GM03348 (cell line): ENCODE results near the gene PRKCA.
A peak's percentile ranks its signal among the peaks of the same experiment; 100 is the strongest.
"Not testable (repeated sequence)": the region's sequence is repeated elsewhere in the genome, so short reads cannot be mapped to it uniquely, and the experiment has no call there.

Experiments used
- DNase-seq: peaks from one replicate; pipeline ENCODE4 v3.0.0; 2012; ENCODE audit warnings: low spot score

PRKCA gene

GRCh38 chr17:66715745-66716156, 413.3 kb downstream of the PRKCA start:
- DNase-seq, result peak; percentile 73

GRCh38 chr17:66716236-66717026, 414.0 kb downstream of the PRKCA start:
- DNase-seq, result no peak

- no peak for DNase-seq
These were observed 415.2 kb downstream of the PRKCA start for GRCh38 chr17:66717641-66718058.

DNA sequence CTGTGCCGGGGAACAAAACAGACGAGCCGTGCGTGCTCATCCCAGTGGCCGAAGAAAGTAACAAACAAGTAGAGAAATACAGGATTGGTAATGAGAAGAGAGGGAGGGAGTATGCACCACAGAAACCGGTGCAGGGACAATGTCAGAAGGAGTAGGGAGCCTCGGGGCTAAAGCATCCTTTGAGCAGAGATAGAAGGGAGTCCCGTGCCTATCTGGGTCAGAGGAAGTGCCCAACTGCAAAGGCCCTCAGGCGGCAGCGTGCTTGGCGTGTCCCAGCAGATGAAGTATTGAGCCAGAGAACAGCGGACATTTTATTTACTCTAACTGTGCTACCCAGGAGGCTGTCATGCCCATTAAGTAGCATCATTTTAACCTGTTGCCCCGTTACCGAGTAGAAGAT, 417.6 kb downstream of the PRKCA start:
- no peak for DNase-seq

- DNase-seq, result no peak
These were observed 418.2 kb downstream of the PRKCA start for GRCh38 chr17:66720567-66720966.

GRCh38 chr17:66722341-66722740, 419.9 kb downstream of the PRKCA start:
- DNase-seq, result no peak

DNA sequence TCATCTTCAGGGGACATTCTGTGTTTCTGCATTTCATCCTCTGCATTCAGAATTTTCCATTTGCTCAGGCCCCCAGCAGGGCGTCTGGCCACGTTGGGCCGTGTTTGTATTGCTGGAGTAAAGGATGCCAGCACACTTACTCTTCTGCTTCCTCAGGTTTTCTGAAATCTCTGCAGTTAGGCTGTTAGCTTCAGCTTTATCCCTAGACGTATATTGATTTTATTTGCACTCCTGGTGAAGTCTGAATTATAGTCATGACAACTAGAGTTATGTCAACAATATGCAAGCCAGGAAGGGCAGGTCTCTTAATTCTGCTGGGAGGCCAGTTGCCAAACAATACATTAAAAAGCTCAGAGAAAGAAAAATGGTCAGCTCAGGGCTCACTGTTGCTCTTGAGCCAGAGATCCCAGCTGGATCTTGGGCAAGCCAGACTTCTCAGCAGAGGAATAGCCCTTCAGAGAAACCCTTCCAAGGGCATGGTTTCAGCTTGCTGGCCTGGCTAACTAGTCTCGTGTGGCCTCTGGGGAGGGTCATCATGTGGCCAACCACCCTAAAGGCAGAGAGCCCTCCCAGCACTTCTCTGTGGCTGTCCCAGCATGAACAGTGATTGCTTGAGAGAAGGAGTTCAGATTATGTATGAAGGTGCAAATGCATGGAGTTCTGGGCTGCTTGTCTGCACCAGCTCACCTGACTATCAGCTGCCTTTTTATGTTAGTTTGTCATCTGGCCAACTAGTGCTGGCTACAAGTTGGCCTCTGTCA, 422.3 kb downstream of the PRKCA start:
- peak; percentile 44 for DNase-seq

DNA sequence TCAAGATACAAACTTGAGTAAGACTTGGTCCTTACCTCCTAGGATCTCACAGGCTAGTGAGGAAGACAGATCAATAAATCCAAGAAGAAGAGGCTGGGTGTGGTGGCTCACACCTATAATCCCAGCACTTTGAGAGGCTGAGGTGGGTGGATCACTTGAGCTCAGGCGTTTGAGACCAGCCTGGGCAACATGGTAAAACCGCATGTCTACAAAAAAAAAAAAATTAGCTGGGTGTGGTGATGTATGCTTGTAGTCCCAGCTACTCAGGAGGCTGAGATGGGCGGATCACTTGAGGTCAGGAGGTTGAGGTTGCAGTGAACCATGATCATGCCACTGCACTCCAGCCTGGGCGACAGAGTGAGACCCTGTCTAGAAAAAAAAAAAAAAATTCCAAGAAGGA, 423.0 kb downstream of the PRKCA start:
- DNase-seq, result not testable (repeated sequence)

GRCh38 chr17:66725956-66726355, 423.5 kb downstream of the PRKCA start:
- no peak for DNase-seq

GRCh38 chr17:66726371-66726770, 424.0 kb downstream of the PRKCA start:
- DNase-seq, result no peak

GRCh38 chr17:66726846-66727245, 424.4 kb downstream of the PRKCA start:
- no peak for DNase-seq

DNA sequence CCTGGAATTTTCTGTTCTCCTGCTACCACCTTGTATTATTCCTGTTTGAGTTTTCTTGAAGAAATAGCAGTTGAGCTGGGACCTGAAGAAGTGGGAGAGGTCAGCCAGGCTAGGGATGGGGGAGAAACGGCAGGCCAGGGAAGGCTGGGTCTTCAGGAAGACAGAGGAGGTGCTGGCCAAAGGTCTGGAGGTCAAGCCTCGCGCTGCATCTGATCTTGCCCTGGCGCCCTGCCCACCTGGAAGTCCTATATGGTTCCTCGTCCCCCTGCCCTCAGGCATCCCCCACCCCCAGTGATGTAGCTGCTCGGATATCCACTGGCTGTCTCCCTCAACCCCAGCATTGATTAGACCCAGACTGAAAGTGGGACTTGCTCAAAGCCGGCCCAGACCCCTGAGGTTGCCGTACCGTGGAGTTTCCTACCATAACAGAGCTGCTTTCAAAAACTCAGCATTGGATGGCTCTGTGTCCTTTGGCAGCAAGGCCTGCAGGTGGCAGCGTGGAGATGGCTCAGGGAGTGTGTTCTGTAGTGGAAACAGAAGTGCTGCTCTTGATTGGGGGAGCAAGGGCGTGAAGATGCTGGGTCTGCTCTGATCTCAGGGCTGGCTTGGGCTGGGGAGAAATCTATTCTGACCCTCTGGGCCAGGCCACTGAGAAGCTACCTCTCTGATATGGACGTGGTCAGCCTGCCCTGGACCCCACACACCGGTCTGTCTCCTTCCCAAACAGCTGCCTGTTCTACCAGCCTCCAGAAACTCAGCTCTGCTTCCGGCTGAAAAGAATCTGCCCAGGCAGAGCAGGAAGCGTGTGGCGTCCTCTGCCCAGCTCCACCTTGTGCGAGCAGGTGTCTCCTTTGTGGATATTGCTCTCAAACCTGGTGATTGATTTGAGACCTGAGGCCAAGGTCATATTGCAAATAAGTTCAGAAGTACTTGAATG, 425.5 kb downstream of the PRKCA start:
- DNase-seq, result peak; percentile 79

DNA sequence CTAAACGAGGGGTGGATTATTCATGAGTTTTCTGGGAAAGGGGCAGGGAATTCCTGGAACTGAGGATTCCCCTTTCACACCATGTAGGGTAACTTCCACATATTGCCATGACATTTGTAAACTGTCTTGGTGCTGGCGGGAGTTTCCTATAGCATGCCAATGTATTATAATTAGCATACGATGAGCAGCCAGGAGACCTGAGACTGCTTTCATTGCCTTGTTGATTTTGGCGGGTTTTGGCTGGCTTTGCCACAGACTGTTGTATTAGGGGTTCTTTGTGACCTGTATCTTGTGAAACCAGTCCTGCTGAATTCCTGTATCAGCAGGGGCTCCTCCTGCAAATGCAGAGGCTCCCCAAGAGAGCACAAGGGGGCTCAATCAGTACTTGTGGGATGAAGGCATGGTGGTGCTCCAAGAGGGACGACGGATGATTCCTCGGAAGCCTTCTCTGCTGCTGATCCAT, 428.1 kb downstream of the PRKCA start:
- no peak for DNase-seq

DNA sequence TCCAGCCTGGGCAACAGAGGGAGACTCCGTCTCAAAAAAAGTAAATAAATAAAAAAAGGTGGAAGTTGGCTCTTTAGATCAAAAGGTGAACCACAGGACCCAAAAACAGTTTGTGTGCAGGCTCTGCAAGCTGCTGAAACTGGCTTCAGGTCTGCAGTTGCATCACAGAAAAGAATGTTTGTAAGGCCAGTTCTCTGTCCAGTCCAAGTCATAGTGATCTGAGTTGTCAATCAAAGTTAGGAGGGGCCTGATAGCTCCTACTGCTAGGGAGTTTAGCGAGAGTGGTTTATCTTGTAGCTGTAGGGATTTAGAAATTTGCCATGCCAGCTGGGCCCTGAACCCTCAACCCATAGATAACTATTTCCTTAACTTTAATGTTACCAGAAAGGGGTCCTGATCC, 431.3 kb downstream of the PRKCA start:
- DNase-seq, result no peak

- DNase-seq, result no peak
These were observed 432.0 kb downstream of the PRKCA start for GRCh38 chr17:66734186-66734943.

DNA sequence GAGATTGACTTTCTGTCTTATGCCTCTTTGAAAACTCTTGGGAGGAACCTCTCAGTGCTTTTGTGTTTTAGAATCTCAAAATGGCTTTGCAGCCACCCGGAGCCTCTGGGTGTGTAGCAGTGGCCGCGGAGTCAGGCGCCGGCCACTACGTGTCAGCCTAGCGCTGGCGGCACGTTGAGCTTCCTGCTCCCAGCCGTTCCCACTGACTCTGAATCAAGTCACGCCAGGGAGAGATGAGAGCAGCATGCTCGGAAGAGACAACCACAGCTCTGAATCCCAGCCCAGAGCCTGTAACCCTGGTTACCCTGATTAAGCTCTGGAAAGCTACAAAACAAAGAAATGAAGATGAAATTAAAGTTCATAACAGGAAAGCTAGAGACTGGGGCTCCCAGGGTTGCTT, 435.1 kb downstream of the PRKCA start:
- peak; percentile 78 for DNase-seq

- DNase-seq, result no peak
These were observed 435.9 kb downstream of the PRKCA start for GRCh38 chr17:66738301-66738700.

DNA sequence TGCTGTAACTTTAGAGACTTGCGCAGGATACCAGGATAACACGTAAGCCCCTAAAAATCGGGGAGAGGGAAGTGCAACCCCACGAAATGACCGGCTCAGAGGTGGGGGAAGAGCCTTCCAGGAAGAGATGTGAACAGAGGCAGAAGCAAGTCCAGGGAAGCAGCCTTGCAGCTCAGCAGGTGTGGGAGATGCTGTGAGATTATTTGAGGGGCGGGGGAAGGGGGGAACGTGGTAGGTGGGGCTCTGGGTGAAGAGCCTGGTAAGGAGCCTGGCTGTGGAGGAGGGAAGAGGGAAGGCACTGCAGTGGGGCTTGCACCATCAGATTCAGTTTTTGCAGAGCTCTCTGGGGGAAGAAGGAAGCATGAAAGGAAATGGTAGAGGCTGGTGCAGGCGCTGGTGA, 437.1 kb downstream of the PRKCA start:
- no peak for DNase-seq

GRCh38 chr17:66740226-66740625, 437.8 kb downstream of the PRKCA start:
- no peak for DNase-seq

DNA sequence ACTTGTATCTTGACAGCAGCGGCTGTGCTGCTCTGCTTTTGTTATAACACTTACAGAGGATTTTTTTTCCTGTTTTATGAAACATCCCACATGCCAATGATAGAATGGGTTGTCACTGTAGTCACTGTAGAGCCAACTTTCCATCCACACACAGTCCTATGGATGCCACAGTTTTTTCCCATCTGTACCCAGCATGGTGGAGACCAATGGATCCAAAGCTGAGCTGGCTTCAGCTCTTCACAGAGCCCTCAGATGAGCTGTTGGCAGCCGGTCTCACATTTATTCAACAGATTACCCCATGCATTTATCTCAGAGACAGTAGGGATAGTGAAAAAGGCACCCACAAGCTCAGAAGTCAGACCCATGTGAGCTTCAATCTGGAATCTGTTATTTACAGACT, 441.1 kb downstream of the PRKCA start:
- DNase-seq, result no peak

GRCh38 chr17:66746736-66747135, 444.3 kb downstream of the PRKCA start:
- no peak for DNase-seq
